Glomerular visceral epithelial cell (primary cell): ENCODE results near the gene FOXP4.

ENCODE experiments used
- DNase-seq: peaks from one replicate; pipeline ENCODE4 v3.0.0-alpha.2; 2016; ENCODE audit errors: extremely low spot score

The FOXP4 gene

GRCh38 chr6:41625442-41625841, 79.3 kb downstream of the FOXP4 start:
- DNase-seq, result no peak

GRCh38 chr6:41626022-41626421, 79.8 kb downstream of the FOXP4 start:
- DNase-seq, result no peak

DNA sequence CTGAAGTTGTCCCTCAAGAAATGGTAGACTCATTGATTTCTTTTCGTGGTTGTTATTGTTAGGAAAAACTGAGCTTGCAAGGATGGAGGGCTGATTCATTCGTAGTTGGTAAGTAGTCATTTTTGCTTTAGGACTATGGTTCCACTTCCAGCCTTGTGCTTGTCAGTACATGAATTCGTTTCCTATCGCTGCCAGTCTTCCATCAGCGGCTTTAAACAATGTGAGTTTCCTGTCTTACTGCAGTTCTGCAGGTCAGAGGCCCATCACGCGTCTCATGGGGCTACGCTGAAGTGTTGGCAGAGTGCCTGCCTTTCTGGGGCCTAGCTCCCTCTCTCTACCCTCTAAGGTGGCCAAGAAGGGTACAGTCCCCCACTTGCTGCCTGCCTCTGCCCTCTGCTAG, 80.7 kb downstream of the FOXP4 start:
- DNase-seq, result no peak

DNA sequence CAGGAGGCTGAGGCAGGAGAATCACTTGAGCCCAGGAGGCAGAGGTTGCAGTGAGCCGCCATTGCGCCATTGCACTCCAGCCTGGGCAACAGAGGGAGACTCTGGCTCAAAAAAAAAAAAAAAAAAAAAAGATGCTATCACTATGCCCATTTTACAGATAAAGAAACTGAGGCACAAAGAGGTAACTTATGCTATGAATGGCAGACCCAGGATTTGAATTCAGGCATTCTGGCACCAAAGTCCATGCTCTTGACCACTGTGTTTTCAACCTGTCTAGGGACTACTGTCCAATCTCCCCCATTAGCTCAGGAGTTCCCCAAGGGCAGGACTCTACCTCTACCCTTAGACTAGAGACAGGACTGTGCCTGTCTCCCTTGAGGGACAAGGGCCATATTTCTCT, 82.9 kb downstream of the FOXP4 start:
- DNase-seq, result no peak

- DNase-seq, result no peak
These were observed 83.9 kb downstream of the FOXP4 start for GRCh38 chr6:41630069-41630468.

- no peak for DNase-seq
These were observed 84.8 kb downstream of the FOXP4 start for GRCh38 chr6:41630946-41631345.

- no peak for DNase-seq
These were observed 87.0 kb downstream of the FOXP4 start for GRCh38 chr6:41633056-41633634.

- peak; percentile 39 for DNase-seq
These were observed 88.5 kb downstream of the FOXP4 start for GRCh38 chr6:41634657-41635056.

DNA sequence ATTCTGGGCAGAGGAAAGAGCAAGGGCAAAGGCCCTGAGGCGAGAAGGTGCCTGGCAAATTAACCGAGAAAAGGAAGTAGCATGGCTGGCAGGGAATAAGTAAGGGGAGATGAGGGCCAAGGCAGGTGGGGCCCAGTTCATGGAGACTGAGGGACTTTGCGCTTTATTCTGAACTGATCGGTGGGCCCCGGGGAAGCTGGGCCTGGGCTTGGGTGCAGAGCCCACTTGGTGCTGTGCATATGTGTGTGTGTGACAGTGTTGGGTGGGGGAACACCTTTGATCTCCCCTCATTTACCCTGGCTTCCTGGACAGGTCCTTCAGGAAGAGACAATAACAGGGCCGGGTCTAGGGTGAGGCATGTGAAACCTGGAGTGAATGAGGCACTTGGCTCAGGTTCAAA, 89.2 kb downstream of the FOXP4 start:
- DNase-seq, result no peak

DNA sequence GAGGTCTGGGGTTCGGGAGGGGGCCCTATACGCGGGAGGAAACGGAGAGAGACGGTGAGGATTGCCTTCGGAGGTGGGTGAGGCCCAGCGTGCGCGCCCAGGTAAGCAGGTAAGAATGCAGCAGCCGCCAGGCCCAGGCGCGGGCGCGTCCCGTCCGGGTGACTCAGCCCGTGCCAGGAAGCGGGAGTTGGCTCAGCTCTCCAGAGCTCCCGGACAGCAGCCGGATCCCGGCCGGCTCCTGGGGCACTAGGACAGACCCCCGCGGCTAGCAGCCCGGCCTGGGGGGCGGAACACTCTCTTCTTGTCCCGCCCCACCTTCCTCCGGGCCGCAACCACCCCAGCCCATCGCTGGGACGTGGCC, 90.6 kb downstream of the FOXP4 start:
- peak; percentile 38 for DNase-seq

DNA sequence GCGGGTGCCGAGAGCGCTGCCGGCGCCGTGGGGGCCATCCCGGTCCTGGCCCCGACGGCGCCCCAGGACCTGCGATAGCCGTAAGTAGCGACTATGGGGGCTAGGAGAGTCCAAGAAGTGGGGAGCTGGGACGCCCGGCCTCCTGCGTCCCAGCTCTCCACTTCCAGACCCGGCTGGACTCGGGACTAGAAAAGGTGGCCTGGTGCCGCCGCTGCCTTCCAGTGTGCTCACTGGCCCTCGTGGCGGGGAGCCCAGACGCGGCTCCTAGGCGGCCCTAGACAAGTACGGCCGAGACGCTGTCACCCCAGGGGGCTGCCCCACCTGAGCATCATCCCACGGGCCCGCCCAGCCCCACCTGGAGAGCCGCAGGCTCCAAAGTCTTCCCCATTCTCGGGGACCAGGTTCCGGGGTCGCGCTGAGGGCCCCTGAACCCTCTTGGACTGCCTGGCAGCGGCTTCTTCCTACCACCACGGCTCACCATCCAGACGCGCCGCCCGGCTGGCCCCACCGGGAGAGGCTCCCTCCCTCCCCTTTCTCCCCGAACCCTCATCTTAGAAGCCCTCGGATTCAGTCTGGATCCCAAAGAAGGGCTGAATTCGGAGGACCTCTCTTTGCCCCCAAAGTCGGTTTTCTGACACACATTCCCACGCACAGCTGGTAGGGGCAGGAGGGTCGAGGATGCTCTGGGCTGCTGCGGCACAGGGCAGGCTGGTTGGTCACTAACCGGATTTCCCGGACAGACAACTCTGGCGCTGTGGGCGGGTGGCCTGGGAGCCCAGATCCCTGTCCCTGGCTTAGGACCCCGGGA, 91.2 kb downstream of the FOXP4 start:
- DNase-seq, result no peak

GRCh38 chr6:41638002-41638934, 92.1 kb downstream of the FOXP4 start, which contains the start of gene MDFI:
TSS of gene MDFI (plus strand) at chr6:41638468. CDS start at chr6:41638750, 282 bp downstream.
- DNase-seq, result no peak

DNA sequence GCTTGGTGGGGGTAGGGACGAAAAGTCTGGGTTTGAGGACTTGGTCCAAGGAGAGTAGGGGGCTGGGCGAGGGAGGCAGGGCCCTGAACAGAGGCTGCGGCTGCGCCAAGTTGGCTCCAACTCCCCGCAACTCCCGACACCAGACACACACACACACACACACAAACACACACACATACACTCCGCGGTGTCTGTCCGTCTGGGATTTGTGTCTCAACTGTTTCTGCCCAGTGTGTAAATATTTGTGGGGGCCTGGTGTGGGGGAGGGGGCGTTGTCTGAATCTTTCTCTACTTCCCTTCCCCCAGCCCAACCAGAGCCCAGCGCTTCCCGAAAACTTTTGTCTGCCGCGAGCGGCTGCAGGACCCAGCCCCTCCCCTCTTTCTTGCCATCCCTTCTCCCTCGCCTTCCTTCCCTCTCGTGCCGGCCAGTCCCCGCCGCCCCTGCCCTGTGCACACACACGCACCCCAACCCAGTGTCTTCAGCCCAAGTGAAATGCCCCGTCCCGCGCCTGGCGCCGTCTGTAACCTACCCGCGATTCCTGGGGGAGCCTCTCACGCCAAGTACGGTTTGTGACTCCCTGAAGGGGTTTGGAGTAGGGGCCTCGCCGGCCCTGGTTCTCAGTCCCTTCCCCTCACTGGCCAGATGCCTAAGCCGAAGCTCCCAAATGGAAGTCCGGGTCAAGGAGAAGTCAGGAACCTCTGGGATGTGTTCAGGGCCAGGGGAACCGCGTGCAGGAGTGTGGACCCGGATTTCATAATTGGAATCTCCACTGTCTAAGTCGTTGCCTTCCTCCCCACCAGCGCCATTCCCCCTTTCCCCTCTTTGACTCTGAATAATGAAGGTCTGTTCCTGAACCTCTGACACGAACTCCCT, 93.0 kb downstream of the FOXP4 start:
- no peak for DNase-seq

DNA sequence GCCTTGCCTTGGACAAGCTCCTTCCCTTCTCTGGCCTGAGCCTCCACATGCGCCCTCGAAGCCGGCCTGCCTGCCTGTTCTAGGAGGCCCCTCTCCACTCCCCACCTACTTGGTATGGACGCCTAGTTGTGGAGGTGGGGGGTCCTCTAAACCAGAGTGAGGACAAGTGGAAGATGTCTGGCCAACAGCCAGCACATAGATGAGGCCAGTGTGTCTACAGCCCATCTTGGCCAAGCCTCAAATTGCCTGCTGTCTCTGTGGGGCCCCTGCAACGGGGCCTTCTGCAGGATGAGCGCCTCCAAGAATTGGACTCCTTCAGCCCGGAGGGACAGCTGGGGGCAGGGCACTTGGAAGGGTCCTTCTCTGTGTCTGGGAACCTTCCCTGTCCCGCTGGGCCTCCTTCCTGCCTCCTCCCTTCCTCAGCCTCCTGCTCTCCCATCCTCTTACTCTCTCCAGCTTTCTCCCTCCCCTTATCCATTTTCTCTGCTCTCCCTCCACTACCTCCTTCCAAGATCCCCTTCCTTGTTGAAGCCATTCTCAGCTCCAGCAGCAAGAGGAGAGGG, 93.7 kb downstream of the FOXP4 start:
- no peak for DNase-seq

DNA sequence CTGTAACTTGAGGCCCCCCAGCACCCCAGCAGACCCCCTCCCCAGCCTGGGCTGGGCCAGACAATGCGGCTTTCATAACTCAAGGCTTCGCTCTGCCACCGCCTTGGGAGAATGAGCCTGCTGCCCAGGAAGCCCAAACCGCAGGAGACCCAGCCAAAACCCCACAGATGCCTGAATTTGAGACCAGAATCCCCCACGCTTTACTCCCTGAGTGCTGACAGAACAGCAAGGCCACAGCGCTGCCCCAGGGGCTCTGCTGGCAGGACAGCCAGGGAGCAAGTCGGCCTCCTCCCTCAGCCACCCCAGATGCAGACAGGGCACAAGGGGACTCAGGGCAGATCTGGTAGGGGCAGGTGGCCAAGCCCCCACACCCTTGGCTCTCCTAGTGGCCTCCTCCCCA, 94.2 kb downstream of the FOXP4 start:
- DNase-seq, result no peak

DNA sequence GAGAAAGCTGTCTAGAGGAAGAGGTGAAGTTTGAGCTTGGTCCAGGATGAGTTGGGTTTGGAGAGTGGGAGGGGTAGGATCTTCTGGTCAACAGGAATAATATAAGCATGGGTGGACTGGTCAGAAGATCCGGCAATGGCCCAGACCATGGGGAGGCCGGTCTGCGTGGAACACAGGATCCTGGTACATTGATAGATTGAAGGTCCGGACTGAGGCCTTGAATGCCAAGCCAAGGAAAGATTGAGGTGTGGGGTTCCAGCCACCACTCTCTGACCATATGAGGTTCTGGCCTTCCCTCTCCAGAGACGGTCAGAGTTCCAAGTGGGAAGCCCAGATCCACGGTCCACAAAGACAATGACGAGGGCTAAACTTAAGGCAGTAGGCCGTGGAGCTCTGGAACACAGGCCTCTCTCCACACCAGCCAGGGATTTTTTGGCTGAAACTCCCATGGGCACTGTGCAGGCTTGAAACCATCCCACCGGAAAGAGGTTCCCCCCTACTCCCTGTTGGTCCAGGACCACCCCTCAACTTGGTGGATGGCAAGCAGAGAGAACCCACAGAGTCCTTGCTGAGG, 95.3 kb downstream of the FOXP4 start:
- DNase-seq, result no peak

DNA sequence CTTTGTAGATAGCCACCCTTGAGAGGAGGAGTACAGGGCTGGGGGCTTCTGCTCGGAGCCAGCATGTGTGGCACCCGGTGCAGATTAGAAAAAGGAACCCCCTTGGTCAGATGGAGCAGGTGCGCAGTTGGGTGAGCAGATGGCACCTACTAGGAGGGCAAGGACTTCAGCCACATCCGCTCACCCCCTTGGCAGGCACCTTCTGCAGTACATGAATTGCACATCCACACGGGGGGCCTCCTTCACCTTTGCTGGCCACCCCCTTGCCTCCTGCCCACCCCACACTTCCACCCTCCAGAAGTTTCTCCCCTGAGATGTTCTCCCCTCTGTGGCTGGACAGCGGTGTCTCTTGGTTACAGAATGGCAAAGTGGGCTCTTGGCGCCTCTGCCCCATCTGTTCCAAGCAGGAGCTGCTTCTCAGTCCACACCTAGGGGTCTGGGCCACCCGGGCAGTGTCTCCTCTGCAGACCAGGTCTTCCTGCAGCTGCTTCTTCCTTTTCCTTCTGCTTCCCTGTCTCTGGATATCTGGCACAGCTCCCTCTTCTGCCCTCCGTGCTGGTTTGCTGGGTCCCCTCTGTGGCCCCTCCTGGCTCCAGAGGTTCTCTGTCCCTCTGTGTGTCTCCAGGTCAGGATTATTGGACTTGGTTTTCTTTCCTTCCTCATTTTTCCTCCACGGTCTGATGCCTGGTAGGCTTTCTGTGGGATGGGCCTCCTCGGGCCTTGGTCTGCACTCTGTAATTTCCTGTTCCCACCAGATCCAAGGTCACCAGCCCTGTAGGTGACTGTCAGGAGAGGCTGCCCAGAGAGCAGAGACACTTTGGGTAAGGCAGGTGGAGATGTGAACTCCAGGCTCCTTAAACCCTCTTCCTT, 96.1 kb downstream of the FOXP4 start:
- no peak for DNase-seq

GRCh38 chr6:41642960-41643898, 97.0 kb downstream of the FOXP4 start:
- no peak for DNase-seq

GRCh38 chr6:41643899-41644269, 97.7 kb downstream of the FOXP4 start:
- no peak for DNase-seq
